HUES48 (cell line): ENCODE data around the gene GRIK5.

Experiments used
- H3K27ac ChIP-seq: one replicate; pipeline ENCODE4 v1.7.0; 2013; ENCODE audit warnings: low read depth, low read length, inconsistent platforms
- H3K27me3 ChIP-seq: 2 replicates; pipeline ENCODE4 v1.6.1; 2013; ENCODE audit warnings: mild to moderate bottlenecking, low read length; ENCODE audit not compliant: control insufficient read depth, insufficient read depth
- H3K36me3 ChIP-seq: 2 replicates; pipeline ENCODE4 v1.6.1; 2013; ENCODE audit warnings: low read length; ENCODE audit not compliant: control insufficient read depth, insufficient read depth
- H3K4me1 ChIP-seq: 2 replicates; pipeline ENCODE4 v1.6.1; 2013; ENCODE audit warnings: mild to moderate bottlenecking, low read length; ENCODE audit not compliant: control insufficient read depth, insufficient read depth
- H3K4me3 ChIP-seq: 2 replicates; pipeline ENCODE4 v1.5.1; 2013; ENCODE audit warnings: mild to moderate bottlenecking, low read depth, low read length
- H3K9ac ChIP-seq: 2 replicates; pipeline ENCODE4 v1.6.1; 2013; ENCODE audit warnings: mild to moderate bottlenecking, low read depth, low read length, moderate library complexity
- H3K9me3 ChIP-seq: 2 replicates; pipeline ENCODE4 v1.6.1; 2013; ENCODE audit warnings: low read length; ENCODE audit not compliant: control insufficient read depth, insufficient read depth

Gene GRIK5

DNA sequence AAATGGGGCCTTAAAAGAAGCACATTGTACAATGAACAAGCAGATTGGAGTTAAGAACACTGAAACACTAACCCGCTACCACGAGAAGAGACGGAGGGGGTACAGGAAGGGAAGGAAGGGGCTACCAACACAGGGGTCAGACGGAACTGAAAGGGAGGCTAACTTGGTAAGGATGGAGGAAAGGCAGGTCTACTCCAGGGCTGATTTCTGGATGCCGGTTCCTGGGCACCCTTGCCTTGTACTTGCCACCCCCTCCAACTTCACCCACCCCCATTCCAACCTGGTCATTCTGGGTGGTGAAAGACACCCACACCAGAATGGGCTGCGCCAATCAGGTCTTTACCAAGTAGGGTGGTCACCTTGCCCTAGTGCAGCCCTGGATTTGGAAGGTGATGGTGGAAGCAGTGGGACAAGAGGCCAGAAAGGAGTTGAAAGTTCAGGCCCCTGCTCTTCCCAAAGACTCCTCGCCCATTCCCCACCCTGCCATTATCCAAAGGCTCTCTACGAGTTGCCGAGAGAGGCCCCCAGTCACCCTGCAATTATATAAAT lies 16.3 kb upstream of the GRIK5 start:
- H3K27ac ChIP-seq, result no peak overlapping the region
- no peak overlapping the region for H3K4me3 ChIP-seq
- no peaks in the 10 kb centered on the region for H3K27me3 ChIP-seq
- no peaks in the 10 kb centered on the region for H3K4me1 ChIP-seq
- peaks cover 10% of the 10 kb centered on the region for H3K36me3 ChIP-seq
- no peak overlapping the region for H3K9ac ChIP-seq
- H3K9me3 ChIP-seq, result no peaks in the 10 kb centered on the region

DNA sequence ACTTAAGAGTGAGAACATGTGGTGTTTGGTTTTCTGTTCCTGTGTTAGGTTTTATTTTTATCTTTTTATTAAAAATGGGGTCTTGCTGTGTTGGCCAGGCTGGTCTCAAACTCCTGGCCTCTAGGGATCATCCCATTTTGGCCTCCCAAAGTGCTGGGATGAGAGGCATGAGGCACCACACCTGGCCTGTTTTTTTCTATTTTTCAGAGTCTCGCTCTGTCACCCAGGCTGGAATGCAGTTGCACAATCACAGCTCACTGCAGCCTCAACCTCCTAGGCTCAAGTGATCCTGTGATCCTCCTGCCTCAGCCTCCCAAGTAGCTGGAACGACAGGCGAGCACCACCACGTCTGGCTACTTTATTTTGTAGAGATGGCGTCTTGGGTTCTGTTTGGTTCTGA lies 13.5 kb upstream of the GRIK5 start:
- Histone ChIP-seq H3K4me1 (no peaks in the 10 kb centered on the region), H3K27ac (no peak overlapping the region), H3K36me3 (peaks cover 37% of the 10 kb centered on the region), H3K27me3 (no peaks in the 10 kb centered on the region), H3K9me3 (no peaks in the 10 kb centered on the region), H3K4me3 (no peak overlapping the region), H3K9ac (no peak overlapping the region)

DNA sequence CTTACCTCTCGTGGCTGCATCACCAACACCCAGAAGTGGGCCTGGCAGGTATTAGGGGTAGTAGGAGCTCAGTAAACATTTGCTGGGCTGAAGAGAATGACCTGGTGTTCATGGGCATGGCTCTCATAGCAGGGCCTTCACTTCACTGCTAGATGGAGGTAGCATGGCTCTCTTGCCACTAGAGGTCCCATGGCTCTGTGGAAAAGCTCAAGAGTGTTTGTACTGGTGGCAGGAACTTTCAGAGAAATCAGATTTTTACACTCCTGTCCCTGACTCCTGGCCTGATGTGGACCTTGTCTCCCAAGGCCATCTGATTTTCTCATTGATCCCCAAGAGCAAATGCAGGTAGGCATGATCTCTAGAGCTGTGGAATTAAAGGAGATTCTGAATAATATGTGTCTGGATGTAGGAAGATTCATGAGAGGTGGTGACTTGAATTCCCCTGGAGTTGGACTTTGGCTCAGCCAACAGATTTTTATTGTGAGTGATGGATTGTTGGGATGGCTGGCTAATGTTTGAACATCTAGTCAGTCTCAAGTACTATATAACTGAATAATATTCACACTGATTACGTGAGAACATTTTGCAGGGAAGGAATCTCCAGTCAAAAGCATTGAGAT lies 11.7 kb upstream of the GRIK5 start:
- H3K36me3 ChIP-seq, result peaks cover 43% of the 10 kb centered on the region
- H3K27ac ChIP-seq, result no peak overlapping the region
- no peak overlapping the region for H3K4me3 ChIP-seq
- no peaks in the 10 kb centered on the region for H3K27me3 ChIP-seq
- no peak overlapping the region for H3K9ac ChIP-seq
- H3K9me3 ChIP-seq, result no peaks in the 10 kb centered on the region
- no peaks in the 10 kb centered on the region for H3K4me1 ChIP-seq

DNA sequence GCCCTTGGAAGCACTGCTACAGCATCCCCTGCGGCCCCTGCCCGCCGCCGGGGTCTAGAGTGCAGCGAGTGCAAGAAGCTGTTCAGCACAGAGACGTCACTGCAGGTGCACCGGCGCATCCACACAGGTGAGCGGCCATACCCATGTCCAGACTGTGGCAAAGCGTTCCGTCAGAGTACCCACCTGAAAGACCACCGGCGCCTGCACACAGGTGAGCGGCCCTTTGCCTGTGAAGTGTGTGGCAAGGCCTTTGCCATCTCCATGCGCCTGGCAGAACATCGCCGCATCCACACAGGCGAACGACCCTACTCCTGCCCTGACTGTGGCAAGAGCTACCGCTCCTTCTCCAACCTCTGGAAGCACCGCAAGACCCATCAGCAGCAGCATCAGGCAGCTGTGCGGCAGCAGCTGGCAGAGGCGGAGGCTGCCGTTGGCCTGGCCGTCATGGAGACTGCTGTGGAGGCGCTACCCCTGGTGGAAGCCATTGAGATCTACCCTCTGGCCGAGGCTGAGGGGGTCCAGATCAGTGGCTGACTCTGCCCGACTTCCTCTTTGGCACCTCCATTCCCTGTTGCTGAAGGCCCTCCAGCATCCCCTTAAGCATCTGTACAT lies 10.9 kb upstream of the GRIK5 start:
- H3K27ac ChIP-seq, result no peak overlapping the region
- H3K4me3 ChIP-seq, result no peak overlapping the region
- H3K27me3 ChIP-seq, result no peaks in the 10 kb centered on the region
- no peak overlapping the region for H3K9ac ChIP-seq
- H3K4me1 ChIP-seq, result no peaks in the 10 kb centered on the region
- peaks cover 43% of the 10 kb centered on the region for H3K36me3 ChIP-seq
- no peaks in the 10 kb centered on the region for H3K9me3 ChIP-seq

DNA sequence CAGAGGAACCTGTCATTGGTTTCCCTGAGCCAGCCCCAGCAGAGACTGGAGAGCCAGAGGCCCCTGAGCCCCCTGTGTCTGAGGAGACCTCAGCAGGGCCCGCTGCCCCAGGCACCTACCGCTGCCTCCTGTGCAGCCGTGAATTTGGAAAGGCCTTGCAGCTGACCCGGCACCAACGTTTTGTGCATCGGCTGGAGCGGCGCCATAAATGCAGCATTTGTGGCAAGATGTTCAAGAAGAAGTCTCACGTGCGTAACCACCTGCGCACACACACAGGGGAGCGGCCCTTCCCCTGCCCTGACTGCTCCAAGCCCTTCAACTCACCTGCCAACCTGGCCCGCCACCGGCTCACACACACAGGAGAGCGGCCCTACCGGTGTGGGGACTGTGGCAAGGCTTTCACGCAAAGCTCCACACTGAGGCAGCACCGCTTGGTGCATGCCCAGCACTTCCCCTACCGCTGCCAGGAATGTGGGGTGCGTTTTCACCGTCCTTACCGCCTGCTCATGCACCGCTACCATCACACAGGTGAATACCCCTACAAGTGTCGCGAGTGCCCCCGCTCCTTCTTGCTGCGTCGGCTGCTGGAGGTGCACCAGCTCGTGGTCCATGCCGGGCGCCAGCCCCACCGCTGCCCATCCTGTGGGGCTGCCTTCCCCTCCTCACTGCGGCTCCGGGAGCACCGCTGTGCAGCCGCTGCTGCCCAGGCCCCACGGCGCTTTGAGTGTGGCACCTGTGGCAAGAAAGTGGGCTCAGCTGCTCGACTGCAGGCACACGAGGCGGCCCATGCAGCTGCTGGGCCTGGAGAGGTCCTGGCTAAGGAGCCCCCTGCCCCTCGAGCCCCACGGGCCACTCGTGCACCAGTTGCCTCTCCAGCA lies 10.1 kb upstream of the GRIK5 start:
- Histone ChIP-seq H3K36me3 (peaks cover 43% of the 10 kb centered on the region), H3K9me3 (no peaks in the 10 kb centered on the region), H3K9ac (no peak overlapping the region), H3K4me3 (no peak overlapping the region), H3K4me1 (peaks cover 2% of the 10 kb centered on the region), H3K27me3 (no peaks in the 10 kb centered on the region), H3K27ac (no peak overlapping the region)

DNA sequence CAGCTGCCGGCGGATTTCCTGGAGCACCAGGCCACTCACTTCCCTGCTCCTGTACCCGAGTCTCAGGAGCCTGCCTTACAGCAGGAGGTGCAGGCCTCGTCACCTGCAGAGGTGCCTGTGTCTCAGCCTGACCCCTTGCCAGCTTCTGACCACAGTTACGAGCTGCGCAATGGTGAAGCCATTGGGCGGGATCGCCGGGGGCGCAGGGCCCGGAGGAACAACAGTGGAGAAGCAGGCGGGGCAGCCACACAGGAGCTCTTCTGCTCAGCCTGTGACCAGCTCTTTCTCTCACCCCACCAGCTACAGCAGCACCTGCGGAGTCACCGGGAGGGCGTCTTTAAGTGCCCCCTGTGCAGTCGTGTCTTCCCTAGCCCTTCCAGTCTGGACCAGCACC lies 9.3 kb upstream of the GRIK5 start:
- peaks cover 6% of the 10 kb centered on the region for H3K4me1 ChIP-seq
- no peaks in the 10 kb centered on the region for H3K27me3 ChIP-seq
- H3K27ac ChIP-seq, result no peak overlapping the region
- H3K9ac ChIP-seq, result no peak overlapping the region
- H3K36me3 ChIP-seq, result peaks cover 43% of the 10 kb centered on the region
- no peak overlapping the region for H3K4me3 ChIP-seq
- H3K9me3 ChIP-seq, result no peaks in the 10 kb centered on the region

DNA sequence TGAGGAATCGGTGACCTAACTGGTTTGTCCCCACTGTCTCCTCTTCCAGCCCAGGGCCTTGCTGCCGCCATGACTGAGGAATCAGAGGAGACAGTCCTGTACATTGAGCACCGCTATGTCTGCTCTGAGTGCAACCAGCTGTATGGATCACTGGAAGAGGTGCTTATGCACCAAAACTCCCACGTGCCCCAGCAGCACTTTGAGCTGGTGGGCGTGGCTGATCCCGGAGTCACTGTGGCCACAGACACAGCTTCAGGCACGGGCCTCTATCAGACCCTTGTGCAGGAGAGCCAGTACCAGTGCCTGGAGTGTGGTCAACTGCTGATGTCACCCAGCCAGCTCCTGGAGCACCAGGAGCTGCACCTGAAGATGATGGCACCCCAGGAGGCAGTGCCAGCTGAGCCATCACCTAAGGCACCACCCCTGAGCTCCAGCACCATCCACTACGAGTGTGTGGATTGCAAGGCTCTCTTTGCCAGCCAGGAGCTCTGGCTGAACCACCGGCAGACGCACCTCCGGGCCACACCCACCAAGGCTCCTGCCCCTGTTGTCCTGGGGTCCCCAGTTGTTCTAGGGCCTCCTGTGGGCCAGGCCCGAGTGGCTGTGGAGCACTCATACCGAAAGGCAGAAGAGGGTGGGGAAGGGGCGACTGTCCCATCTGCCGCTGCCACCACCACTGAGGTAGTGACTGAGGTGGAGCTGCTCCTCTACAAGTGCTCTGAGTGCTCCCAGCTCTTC lies 8.7 kb upstream of the GRIK5 start:
- Histone ChIP-seq H3K36me3 (peaks cover 43% of the 10 kb centered on the region), H3K9ac (no peak overlapping the region), H3K4me3 (no peak overlapping the region), H3K4me1 (peaks cover 6% of the 10 kb centered on the region), H3K27ac (no peak overlapping the region), H3K27me3 (no peaks in the 10 kb centered on the region), H3K9me3 (no peaks in the 10 kb centered on the region)

DNA sequence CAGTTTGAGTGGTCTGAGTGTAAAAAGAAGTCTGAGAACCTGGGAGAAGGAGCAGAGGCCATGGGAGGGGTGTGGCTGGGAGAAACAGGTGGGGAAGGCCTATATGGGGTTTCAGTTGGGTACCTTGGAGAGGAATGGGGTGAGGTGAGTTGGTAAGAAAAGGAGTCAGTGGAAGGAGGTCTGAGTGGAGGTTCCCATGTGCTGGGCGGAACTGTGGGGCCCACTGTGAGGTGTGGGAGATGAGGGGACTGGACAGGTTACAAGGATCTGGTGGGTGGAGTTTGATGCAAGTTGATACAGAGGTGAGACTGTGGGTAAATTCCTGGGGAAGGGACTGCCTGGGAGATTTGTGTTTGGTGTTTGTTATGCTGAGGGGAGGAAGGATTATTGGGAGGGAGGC lies 8.1 kb upstream of the GRIK5 start:
- no peaks in the 10 kb centered on the region for H3K9me3 ChIP-seq
- no peaks in the 10 kb centered on the region for H3K27me3 ChIP-seq
- no peak overlapping the region for H3K27ac ChIP-seq
- peaks cover 43% of the 10 kb centered on the region for H3K36me3 ChIP-seq
- no peak overlapping the region for H3K4me3 ChIP-seq
- peaks cover 6% of the 10 kb centered on the region for H3K4me1 ChIP-seq
- H3K9ac ChIP-seq, result no peak overlapping the region

DNA sequence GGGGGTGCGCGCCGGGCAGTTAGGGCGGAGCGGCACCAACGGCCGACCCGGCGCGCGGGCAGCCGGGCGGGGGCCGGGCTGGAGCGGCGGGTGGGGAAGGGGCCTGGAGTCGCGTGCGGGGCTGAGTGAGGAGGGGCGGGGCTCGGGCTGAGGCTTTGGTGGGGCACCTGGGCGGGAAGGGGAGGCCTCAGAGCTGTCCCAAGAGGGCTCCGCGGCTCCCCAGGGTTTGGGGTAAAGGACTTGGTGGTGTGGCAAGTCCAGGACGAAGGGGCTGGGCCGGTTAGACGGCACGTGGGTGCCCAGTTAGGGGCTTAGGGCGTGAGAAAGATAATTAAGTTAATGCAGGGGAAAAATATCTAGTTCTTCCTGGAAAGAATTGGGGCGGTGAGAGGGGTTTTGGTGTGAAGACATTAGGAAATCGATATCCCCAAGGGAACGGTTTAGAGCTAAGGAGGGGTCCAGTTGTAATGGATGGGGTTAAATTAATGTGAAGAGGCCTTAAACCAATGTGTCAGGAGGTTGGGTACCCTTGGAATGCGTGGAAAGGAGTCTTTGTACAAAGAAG lies 6.5 kb upstream of the GRIK5 start:
- Histone ChIP-seq H3K4me3 (peak overlapping the region; percentile 94), H3K4me1 (peaks cover 6% of the 10 kb centered on the region), H3K27me3 (no peaks in the 10 kb centered on the region), H3K27ac (peak overlapping the region; percentile 86), H3K9me3 (no peaks in the 10 kb centered on the region), H3K9ac (peak overlapping the region; percentile 82), H3K36me3 (peaks cover 35% of the 10 kb centered on the region)

DNA sequence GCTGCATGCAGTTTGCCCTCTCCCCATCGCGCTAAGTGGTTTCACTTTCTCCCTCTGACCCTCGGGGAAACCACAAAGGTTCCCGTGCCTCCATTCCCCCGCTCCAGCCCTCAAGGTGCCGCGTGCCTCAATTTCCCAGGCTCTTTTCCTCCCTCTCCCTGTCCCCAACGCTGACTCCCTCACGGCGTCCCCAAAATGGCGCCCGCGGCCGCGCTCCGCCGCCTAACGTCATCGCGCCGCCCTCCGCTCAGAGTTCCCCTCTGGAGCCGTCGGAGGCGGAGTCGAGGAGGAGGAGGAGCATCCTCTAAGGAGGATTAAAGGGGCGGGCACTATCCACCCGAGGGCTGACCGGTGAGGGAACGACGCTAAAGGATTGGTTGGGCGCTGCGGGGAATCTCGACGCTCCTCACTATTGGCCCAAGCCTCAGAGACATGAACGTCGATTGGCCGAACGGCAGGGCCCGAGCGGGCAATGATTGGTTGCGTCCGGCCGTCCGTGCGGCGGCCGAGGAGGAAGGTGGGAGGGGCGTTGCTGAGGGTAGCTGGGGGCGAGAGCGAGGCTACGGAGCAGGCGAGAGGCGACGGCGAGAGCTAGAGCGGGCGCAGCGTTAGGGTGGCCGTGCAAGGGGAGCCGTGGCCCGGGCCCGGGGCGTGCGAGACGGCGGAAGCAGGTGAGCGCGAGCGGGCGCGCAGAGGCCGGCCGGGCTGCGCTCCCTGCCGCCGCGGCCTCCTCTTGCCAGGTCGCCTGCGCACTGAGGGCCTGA lies 5.8 kb upstream of the GRIK5 start, which contains the start of gene ZNF574:
Gene ZNF574, plus strand, starts transcription at position 551 of the 764 bp plus-strand sequence. CDS start 2,441 bp downstream, outside the sequence.
- Histone ChIP-seq H3K9ac (peak within 1 kb of the TSS; percentile 96), H3K9me3 (no peaks in the 10 kb centered on the region), H3K4me3 (peak within 1 kb of the TSS; percentile 94), H3K4me1 (peaks cover 7% of the 10 kb centered on the region), H3K27me3 (no peaks in the 10 kb centered on the region), H3K27ac (peak within 1 kb of the TSS; percentile 88), H3K36me3 (peaks cover 28% of the 10 kb centered on the region)
